Measurements from ENCODE around the gene XPOT. TPM values are rescaled to one million over a fixed set of nuclear protein-coding genes. Genes with fewer than 3 reads are reported as not detected.
A peak's percentile ranks its signal among the peaks of the same experiment; 100 is the strongest.

The XPOT gene
- total RNA-seq, 3 donors from 2014 or later: 18.3 to 43.5 (median 29.6) TPM

DNA sequence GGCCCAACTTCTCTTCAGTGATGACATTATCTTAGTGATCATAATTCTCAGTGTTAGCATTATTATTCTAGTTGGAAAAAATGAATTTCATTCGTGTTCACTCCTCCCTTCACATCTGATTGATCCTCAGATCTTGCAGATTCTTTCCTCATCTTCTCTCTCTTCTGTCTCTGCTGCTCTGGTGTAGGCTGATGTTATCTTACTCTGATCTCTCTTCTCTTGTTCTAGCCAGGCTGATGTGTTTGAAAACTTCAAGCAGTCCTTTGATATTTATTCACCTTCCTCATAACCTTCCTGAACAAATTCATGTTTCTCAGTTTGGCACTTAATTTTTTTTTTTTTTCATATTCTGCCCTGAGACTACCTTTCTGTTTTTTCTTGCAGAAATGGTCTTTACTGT is 42.1 kb downstream of the XPOT start:
- ATAC-seq: no peak
- H3K36me3 ChIP-seq (ENCODE audit: low read depth): no peaks in the 10 kb centered on the region

DNA sequence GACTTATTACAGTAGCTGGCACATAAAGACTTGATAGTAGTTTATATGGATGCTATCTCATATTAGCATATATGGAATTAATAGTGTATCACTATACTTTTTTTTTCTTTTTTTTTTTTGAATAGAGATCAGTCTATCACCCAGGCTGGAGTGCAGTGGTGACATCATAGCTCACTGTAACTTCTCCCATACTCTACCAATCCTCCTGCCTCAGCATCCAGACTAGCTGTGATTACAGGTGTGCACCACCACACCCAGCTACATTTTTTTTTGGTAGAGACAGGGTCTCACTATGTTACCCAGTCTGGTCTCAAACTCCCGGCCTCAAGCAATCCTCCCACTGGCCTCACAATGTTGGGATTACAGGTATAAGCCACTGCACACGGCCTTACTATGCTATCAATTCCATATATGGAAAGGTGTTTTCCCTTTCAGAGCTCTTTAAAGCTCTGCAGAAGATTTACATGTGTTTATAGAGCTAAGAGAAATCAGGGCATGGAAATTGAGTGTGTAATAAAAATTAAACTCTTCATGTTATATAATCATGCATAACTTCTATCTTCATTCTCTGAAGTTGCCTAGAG is 46.0 kb downstream of the XPOT start:
- H3K9me3 ChIP-seq: no peaks in the 10 kb centered on the region
- no peak overlapping the region for H3K4me3 ChIP-seq
- ATAC-seq: no peak
- H3K4me1 ChIP-seq (ENCODE audit: low read depth): peaks cover 8% of the 10 kb centered on the region
- intact Hi-C loops (cut with DNase I, micrococcal nuclease): no loop called here
- TF ChIP-seq, protein P1, sequence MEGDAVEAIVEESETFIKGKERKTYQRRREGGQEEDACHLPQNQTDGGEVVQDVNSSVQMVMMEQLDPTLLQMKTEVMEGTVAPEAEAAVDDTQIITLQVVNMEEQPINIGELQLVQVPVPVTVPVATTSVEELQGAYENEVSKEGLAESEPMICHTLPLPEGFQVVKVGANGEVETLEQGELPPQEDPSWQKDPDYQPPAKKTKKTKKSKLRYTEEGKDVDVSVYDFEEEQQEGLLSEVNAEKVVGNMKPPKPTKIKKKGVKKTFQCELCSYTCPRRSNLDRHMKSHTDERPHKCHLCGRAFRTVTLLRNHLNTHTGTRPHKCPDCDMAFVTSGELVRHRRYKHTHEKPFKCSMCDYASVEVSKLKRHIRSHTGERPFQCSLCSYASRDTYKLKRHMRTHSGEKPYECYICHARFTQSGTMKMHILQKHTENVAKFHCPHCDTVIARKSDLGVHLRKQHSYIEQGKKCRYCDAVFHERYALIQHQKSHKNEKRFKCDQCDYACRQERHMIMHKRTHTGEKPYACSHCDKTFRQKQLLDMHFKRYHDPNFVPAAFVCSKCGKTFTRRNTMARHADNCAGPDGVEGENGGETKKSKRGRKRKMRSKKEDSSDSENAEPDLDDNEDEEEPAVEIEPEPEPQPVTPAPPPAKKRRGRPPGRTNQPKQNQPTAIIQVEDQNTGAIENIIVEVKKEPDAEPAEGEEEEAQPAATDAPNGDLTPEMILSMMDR (IDR thresholded peaks at IDR 0.05): no peak
- H3K36me3 ChIP-seq (ENCODE audit: low read depth): no peaks in the 10 kb centered on the region
- DNase-seq: no peak

More for the DNA sequence above, 42.1 kb downstream of the XPOT start:
- Histone ChIP-seq H3K9me3 (no peaks in the 10 kb centered on the region), H3K4me1 (ENCODE audit: low read depth) (no peaks in the 10 kb centered on the region), H3K4me3 (no peak overlapping the region)
- intact Hi-C loops (cut with DNase I, micrococcal nuclease): no loop called here
- DNase-seq: no peak
- TF ChIP-seq, protein P1 (IDR thresholded peaks at IDR 0.05): no peak

DNA sequence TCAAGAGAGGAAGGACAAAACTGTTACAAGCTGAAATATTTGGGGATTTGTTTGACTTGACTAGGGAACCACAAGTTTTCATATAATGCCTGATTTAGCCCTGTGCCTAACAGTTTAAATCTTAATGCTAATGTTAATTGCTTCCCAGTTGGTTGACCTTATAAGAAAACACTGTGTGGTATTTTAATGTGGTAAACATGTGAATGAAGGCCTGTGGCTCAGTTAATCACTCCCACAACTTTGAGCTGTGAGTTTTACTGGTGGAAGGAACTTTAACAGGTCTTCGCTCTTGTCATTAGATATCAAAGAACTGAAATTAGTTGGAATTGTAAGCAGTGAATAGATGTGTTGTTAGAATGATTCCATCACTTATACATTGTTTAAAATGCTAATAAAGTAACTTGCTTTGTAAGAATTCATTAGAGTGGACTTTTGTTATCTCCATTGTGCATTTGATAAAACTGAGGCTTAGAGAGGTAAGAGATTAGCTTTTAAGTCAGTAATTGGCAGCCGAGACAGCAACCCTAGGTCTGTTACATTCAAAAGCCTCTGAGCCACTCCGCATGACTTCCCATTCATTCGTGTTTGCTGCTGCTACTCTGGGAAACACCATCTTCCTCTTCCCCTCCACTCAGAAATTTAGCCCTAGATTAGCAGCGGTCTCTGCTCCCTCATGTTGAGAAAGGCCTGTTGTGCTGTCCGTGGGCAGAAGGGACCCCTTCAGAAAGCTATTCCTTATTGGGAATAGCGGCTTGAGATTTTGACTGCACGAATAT is 46.7 kb downstream of the XPOT start:
- peaks cover 8% of the 10 kb centered on the region for H3K4me1 ChIP-seq (ENCODE audit: low read depth)
- TF ChIP-seq, protein P1 (IDR thresholded peaks at IDR 0.05): no peak
- DNase-seq (peak in 1 of 3 donors; percentile 10), ATAC-seq (no peak)
- no peaks in the 10 kb centered on the region for H3K36me3 ChIP-seq (ENCODE audit: low read depth)
- no peaks in the 10 kb centered on the region for H3K9me3 ChIP-seq
- intact Hi-C loops (cut with DNase I, micrococcal nuclease): no loop called here
- peak overlapping the region; percentile 99 for H3K4me3 ChIP-seq

DNA sequence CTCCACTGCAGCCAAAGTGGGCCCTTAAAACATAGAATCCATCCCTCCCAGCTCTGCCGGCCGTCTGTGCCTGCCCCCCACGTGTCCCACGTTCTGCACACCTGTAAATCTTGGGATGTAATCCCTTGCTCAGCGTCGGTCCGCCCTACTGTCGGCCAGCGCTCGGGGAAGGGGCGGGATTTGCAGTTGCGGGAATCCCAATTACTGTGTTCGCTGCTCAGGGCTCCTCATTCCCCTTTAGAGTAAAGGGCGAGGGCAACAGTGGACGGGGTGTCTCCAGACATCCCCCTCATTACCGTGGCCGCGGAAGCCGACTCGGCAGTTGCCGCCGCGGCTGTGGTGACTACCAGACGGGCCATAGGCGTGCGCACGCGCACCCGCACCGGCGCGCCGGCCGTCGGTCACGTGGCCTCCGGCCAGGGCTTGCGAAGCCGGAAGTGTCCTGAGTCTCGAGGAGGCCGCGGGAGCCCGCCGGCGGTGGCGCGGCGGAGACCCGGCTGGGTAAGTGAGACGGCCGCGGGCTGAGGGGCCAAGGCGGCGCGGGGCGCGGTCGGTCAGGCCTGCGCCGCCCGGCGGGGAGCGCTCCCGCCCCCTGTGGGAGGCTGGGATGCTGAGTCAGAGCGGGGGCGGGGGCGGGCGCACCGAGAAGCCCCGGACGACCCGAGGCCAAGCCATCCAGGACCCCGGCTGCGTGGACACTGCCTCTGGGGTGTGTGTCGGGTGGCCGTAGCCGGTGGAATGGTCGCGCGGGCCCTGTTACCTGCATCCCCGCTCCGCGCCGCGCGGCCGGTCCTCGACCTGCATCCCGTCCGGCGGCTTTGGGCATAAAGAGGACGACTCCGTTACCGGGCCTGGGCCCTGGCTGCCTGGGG is 47.7 kb downstream of the XPOT start, which contains the start of gene TBK1:
Gene TBK1, plus strand, starts transcription at position 434 of the 872 bp plus-strand sequence. CDS start 3,751 bp downstream, outside the sequence.
- ATAC-seq (peak; percentile 96), DNase-seq (peak; percentile 90 to 94 (median 93))
- no peaks in the 10 kb centered on the region for H3K36me3 ChIP-seq (ENCODE audit: low read depth)
- TF ChIP-seq, protein P1 (IDR thresholded peaks at IDR 0.05): no peak
- peak within 1 kb of the TSS; percentile 99 for H3K4me3 ChIP-seq
- no peaks in the 10 kb centered on the region for H3K9me3 ChIP-seq
- H3K4me1 ChIP-seq (ENCODE audit: low read depth): peaks cover 8% of the 10 kb centered on the region
- intact Hi-C loops (cut with DNase I, micrococcal nuclease): no loop called here

DNA sequence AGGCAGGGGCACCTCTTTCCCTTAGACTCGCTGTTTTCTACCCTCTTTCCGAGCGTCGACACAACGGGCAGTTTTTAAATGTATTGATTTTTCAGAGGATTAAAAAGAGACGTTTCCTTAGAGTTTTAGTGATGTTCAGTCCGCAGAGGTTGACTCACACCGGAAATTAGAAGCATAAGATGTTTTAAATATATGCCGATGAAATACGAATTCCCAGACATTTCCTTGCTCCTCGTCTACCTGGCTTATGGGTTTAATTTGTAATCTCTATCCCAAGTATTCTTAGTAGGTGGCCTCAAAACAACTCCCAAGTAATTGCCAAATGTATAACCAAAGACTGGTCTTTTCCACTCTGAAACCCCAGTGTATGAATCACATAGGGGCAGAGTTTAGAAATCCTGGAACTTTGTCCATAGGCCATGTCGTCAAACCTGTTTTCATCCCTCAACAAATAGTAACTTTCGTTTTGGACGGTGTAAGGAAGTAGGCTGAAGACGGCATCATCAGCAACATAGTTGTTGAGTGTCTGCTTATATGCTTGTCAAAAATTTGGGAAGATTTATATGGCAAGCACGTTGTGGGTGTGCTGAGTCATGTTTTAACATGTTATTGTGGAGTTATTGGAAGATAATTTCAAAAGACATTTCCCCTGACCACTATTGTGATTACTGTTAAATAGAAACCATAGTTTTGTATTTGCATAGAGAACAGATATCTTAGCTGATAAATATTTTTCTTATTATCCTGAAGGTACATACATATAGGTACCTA is 48.6 kb downstream of the XPOT start:
- Histone ChIP-seq H3K9me3 (no peaks in the 10 kb centered on the region), H3K36me3 (ENCODE audit: low read depth) (no peaks in the 10 kb centered on the region), H3K4me3 (peak overlapping the region; percentile 99), H3K4me1 (ENCODE audit: low read depth) (peaks cover 8% of the 10 kb centered on the region)
- TF ChIP-seq, protein P1 (IDR thresholded peaks at IDR 0.05): no peak
- DNase-seq (peak in 1 of 3 donors; percentile 55), ATAC-seq (peak; percentile 73)
- intact Hi-C loops (cut with DNase I, micrococcal nuclease): no loop called here

Measured in mucosa of descending colon (tissue), 3 donors.